HEK293 (cell line): Measurements from ENCODE around the gene ACTR3C.

ENCODE experiments used
- CTCF ChIA-PET: fragments of 350-600 bp; formaldehyde crosslinking; extraction: SDS; loops from one replicate; lab custom pipeline; 2021; ENCODE audit warnings: antibody characterized with exemption; lab: Yijun Ruan, JAX
- POLR2A ChIA-PET: fragments of 300-600 bp; formaldehyde crosslinking; extraction: SDS; loops from one replicate; lab custom pipeline; 2020; ENCODE audit warnings: antibody characterized with exemption, inconsistent platforms; lab: Yijun Ruan, JAX
- H3K27ac ChIP-seq: fragments of 200-500 bp; sonication (Bioruptor generic); 2 replicates; pipeline ENCODE4 v1.5.1; 2014; ENCODE audit warnings: low read depth, low read length, control low read depth, inconsistent platforms; ENCODE audit errors: extremely low read depth
- H3K36me3 ChIP-seq, 2 experiments: fragments of 200-500 bp in 1 of 2; sonication (Bioruptor generic) in 1 of 2; 1 replicate in 1 of 2; 2 replicates in 1 of 2; pipeline ENCODE4 v1.5.1; 2014 to 2017; ENCODE audit warnings: inconsistent platforms in 2 of 2, low read length in 2 of 2; ENCODE audit not compliant: control insufficient read depth in 2 of 2, insufficient read depth in 1 of 2
- H3K4me1 ChIP-seq: fragments of 200-500 bp; sonication (Bioruptor generic); 2 replicates; pipeline ENCODE4 v1.5.1; 2014; ENCODE audit warnings: mild to moderate bottlenecking, low read length, inconsistent platforms; ENCODE audit not compliant: control insufficient read depth, insufficient read depth
- H3K4me3 ChIP-seq: 2 replicates; pipeline ENCODE4 v1.5.1; 2011; ENCODE audit warnings: low read depth, mild to moderate bottlenecking, control low read depth, low read length, moderate library complexity
- H3K9me3 ChIP-seq: fragments of 200-500 bp; sonication (Bioruptor generic); 2 replicates; pipeline ENCODE4 v1.5.1; 2014; ENCODE audit warnings: low read depth, low read length, inconsistent platforms; ENCODE audit not compliant: control insufficient read depth, insufficient read depth
- TCF7L2 ChIP-seq: IDR thresholded peaks from 2 replicates; pipeline ENCODE4 v1.6.1; 2011; ENCODE audit warnings: low read depth, mild to moderate bottlenecking, inconsistent platforms, low read length, moderate library complexity, borderline replicate concordance
- ZNF16 ChIP-seq: fragments of 450-650 bp; formaldehyde crosslinking; IDR thresholded peaks from 2 replicates; pipeline ENCODE4 v1.5.1; 2016; ENCODE audit warnings: low read depth, missing biosample characterization, missing genetic modification characterization
- ZNF169 ChIP-seq: fragments of 450-650 bp; formaldehyde crosslinking; IDR thresholded peaks from 2 replicates; pipeline ENCODE4 v1.5.1; 2016; ENCODE audit warnings: missing biosample characterization, missing genetic modification characterization
- ZNF174 ChIP-seq: fragments of 450-650 bp; formaldehyde crosslinking; IDR thresholded peaks from 2 replicates; pipeline ENCODE4 v1.5.0; 2017; ENCODE audit warnings: missing biosample characterization, mild to moderate bottlenecking, missing genetic modification characterization
- ZNF23 ChIP-seq: fragments of 450-650 bp; formaldehyde crosslinking; IDR thresholded peaks from 2 replicates; pipeline ENCODE4 v1.5.1; 2016; ENCODE audit warnings: missing biosample characterization, missing genetic modification characterization, borderline replicate concordance
- ZNF239 ChIP-seq: fragments of 450-650 bp; formaldehyde crosslinking; IDR thresholded peaks from 2 replicates; pipeline ENCODE4 v1.5.1; 2016; ENCODE audit warnings: missing biosample characterization, missing genetic modification characterization
- ZNF433 ChIP-seq: fragments of 450-650 bp; formaldehyde crosslinking; IDR thresholded peaks from 2 replicates; pipeline ENCODE4 v1.5.1; 2016; ENCODE audit warnings: missing biosample characterization, missing genetic modification characterization, low read depth
- ZNF501 ChIP-seq: fragments of 450-650 bp; formaldehyde crosslinking; IDR thresholded peaks from 2 replicates; pipeline ENCODE4 v1.5.1; 2016; ENCODE audit warnings: missing biosample characterization, missing genetic modification characterization
- ZNF549 ChIP-seq: fragments of 450-650 bp; IDR thresholded peaks from 2 replicates; pipeline ENCODE4 v1.5.1; 2018; ENCODE audit warnings: missing biosample characterization, missing genetic modification characterization, mild to moderate bottlenecking, inconsistent platforms, moderate library complexity
- ZNF629 ChIP-seq: fragments of 450-650 bp; formaldehyde crosslinking; IDR thresholded peaks from 2 replicates; pipeline ENCODE4 v1.5.1; 2017; ENCODE audit warnings: missing biosample characterization, missing genetic modification characterization
- ZNF664 ChIP-seq: fragments of 450-650 bp; formaldehyde crosslinking; IDR thresholded peaks from 2 replicates; pipeline ENCODE4 v1.5.1; 2016; ENCODE audit warnings: missing biosample characterization, missing genetic modification characterization
- TF ChIP-seq, protein P1 (sequence below): fragments of 450-650 bp; formaldehyde crosslinking; IDR thresholded peaks from 2 replicates; pipeline ENCODE4 v1.5.1; 2016; ENCODE audit warnings: missing biosample characterization, missing genetic modification characterization
- TF ChIP-seq, protein P2 (sequence below): sonication (generic); formaldehyde crosslinking; IDR thresholded peaks from 2 replicates; pipeline ENCODE4 v1.8.1; 2022; ENCODE audit warnings: mild to moderate bottlenecking, moderate library complexity, missing genetic modification reagents
- TF ChIP-seq, protein P3 (sequence below): fragments of 450-650 bp; formaldehyde crosslinking; IDR thresholded peaks from 2 replicates; pipeline ENCODE4 v1.5.1; 2016; ENCODE audit warnings: missing biosample characterization, missing genetic modification characterization
- TF ChIP-seq, protein P4 (sequence below): fragments of 450-650 bp; formaldehyde crosslinking; IDR thresholded peaks from 2 replicates; pipeline ENCODE4 v1.5.1; 2016; ENCODE audit warnings: missing biosample characterization, missing genetic modification characterization
- TF ChIP-seq, protein P5 (sequence below): fragments of 450-650 bp; formaldehyde crosslinking; IDR thresholded peaks from 2 replicates; pipeline ENCODE4 v1.5.1; 2016; ENCODE audit warnings: missing biosample characterization, missing genetic modification characterization, borderline replicate concordance
- TF ChIP-seq, protein P6 (sequence below): fragments of 450-650 bp; formaldehyde crosslinking; IDR thresholded peaks from 2 replicates; pipeline ENCODE4 v1.5.1; 2017; ENCODE audit warnings: missing biosample characterization, missing genetic modification characterization

The ACTR3C gene

DNA sequence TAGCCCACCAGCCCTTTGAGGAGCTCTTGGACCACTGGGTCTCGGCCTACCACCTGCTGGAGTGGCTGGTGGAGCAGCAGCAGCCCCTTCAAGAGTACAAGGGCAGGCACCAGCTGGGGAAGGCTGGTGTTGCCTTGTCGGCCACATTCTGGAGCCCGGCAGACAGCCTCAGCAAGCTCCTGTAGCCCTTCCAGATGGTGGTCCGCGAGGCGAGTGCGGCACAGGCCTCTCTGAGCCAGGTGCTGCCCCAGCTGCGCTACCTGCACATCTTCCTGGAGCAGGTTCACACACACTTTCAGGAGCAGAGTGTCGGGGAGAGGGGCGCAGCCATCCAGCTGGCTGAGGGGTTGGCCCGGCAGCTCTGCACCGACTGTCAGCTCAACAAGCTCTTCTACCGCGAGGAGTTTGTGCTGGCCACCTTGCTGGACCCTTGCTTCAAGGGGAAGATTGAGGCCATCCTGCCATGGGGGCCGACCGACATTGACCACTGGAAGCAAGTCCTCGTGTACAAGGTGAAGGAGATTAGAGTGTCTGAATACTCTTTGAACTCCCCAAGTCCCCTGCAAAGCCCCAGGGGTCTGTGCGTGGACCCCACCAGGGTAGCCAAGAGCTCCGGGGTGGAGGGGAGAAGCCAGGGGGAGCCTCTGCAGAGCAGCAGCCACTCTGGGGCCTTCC is 7.0 kb upstream of the ACTR3C start:
- CTCF ChIA-PET = interaction anchor here (1.4 kb wide), 1 partner anchor 13 kb away, joined by 5 read pairs; no protein-coding TSS in a partner anchor
- peaks cover 8 to 89% of the 10 kb centered on the region in 2 experiments for H3K36me3 ChIP-seq
- TF ChIP-seq ZNF549 (tag by site-specific recombination) (no peak), ZNF433 (tag by site-specific recombination) (no peak), ZNF501 (tag by site-specific recombination) (no peak), ZNF174 (tag by site-specific recombination) (no peak), ZNF629 (tag by site-specific recombination) (no peak), ZNF16 (tag by site-specific recombination) (no peak)
- TF ChIP-seq, protein P1, sequence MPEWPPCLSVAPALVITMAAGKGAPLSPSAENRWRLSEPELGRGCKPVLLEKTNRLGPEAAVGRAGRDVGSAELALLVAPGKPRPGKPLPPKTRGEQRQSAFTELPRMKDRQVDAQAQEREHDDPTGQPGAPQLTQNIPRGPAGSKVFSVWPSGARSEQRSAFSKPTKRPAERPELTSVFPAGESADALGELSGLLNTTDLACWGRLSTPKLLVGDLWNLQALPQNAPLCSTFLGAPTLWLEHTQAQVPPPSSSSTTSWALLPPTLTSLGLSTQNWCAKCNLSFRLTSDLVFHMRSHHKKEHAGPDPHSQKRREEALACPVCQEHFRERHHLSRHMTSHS = no peak
- TF ChIP-seq, protein P2, sequence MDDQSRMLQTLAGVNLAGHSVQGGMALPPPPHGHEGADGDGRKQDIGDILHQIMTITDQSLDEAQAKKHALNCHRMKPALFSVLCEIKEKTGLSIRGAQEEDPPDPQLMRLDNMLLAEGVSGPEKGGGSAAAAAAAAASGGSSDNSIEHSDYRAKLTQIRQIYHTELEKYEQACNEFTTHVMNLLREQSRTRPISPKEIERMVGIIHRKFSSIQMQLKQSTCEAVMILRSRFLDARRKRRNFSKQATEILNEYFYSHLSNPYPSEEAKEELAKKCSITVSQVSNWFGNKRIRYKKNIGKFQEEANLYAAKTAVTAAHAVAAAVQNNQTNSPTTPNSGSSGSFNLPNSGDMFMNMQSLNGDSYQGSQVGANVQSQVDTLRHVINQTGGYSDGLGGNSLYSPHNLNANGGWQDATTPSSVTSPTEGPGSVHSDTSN (CRISPR knock-in tag) = no peak
- TF ChIP-seq, protein P3, sequence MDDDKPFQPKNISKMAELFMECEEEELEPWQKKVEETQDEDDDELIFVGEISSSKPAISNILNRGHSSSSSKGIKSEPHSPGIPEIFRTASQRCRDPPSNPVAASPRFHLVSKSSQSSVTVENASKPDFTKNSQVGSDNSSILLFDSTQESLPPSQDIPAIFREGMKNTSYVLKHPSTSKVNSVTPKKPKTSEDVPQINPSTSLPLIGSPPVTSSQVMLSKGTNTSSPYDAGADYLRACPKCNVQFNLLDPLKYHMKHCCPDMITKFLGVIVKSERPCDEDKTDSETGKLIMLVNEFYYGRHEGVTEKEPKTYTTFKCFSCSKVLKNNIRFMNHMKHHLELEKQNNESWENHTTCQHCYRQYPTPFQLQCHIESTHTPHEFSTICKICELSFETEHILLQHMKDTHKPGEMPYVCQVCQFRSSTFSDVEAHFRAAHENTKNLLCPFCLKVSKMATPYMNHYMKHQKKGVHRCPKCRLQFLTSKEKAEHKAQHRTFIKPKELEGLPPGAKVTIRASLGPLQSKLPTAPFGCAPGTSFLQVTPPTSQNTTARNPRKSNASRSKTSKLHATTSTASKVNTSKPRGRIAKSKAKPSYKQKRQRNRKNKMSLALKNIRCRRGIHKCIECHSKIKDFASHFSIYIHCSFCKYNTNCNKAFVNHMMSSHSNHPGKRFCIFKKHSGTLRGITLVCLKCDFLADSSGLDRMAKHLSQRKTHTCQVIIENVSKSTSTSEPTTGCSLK = no peak
- TF ChIP-seq, protein P4, sequence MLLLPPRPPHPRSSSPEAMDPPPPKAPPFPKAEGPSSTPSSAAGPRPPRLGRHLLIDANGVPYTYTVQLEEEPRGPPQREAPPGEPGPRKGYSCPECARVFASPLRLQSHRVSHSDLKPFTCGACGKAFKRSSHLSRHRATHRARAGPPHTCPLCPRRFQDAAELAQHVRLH (tag by site-specific recombination) = no peak
- TF ChIP-seq, all 188 proteins: peak for 0
- Histone ChIP-seq H3K9me3 (no peaks in the 10 kb centered on the region), H3K27ac (no peak overlapping the region), H3K4me3 (no peak overlapping the region), H3K4me1 (no peaks in the 10 kb centered on the region)
- POLR2A ChIA-PET = no interaction called here

DNA sequence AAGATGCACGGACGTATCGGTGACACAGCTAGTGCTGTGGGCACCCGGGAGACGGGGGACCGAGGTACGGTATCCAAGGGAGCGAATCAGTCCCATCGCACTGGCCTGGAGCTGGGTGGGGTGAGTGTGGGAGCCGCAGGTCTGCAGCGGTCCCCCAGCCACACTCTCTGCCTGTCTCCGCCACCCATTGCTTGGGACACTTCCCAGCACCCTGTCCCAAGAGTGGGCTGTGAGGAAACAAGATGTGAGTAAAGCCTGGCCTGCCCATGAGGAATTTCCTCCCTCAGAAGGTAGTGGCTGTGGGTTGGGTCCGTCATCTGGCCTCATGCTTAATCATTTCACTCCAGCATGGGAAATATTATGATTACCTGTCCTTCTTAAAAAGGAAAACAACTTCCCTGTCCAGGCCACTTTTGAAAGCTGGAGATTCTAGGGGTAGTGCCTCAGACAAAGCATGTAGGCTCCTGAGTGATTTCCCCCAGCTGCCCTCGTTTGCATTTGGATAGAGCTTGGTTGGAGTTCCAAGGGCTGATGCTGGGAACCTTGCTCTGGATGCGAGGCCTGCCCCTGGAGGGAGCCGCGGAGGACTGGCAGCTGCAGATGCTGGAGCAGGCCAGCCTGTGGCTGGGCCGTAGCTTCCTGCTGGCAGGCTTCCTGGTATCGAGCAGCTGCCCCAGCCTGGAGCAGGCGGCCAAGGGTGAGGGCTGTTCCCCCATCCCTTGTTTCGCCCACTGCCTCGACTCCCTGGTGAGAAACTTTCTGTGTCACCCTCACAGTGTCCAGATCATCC is 6.2 kb upstream of the ACTR3C start:
- no peaks in the 10 kb centered on the region for H3K4me1 ChIP-seq
- no peaks in the 10 kb centered on the region for H3K9me3 ChIP-seq
- no peak overlapping the region for H3K27ac ChIP-seq
- CTCF ChIA-PET = interaction anchor here (1.4 kb wide), 1 partner anchor 14 kb away, joined by 5 read pairs; no protein-coding TSS in a partner anchor
- H3K36me3 ChIP-seq = peaks cover 8 to 96% of the 10 kb centered on the region in 2 experiments
- POLR2A ChIA-PET = no interaction called here
- H3K4me3 ChIP-seq = no peak overlapping the region
- TF ChIP-seq ZNF23 = no peak
- no peak for TF ChIP-seq ZNF664 (tag by site-specific recombination)
- TF ChIP-seq, protein P5, sequence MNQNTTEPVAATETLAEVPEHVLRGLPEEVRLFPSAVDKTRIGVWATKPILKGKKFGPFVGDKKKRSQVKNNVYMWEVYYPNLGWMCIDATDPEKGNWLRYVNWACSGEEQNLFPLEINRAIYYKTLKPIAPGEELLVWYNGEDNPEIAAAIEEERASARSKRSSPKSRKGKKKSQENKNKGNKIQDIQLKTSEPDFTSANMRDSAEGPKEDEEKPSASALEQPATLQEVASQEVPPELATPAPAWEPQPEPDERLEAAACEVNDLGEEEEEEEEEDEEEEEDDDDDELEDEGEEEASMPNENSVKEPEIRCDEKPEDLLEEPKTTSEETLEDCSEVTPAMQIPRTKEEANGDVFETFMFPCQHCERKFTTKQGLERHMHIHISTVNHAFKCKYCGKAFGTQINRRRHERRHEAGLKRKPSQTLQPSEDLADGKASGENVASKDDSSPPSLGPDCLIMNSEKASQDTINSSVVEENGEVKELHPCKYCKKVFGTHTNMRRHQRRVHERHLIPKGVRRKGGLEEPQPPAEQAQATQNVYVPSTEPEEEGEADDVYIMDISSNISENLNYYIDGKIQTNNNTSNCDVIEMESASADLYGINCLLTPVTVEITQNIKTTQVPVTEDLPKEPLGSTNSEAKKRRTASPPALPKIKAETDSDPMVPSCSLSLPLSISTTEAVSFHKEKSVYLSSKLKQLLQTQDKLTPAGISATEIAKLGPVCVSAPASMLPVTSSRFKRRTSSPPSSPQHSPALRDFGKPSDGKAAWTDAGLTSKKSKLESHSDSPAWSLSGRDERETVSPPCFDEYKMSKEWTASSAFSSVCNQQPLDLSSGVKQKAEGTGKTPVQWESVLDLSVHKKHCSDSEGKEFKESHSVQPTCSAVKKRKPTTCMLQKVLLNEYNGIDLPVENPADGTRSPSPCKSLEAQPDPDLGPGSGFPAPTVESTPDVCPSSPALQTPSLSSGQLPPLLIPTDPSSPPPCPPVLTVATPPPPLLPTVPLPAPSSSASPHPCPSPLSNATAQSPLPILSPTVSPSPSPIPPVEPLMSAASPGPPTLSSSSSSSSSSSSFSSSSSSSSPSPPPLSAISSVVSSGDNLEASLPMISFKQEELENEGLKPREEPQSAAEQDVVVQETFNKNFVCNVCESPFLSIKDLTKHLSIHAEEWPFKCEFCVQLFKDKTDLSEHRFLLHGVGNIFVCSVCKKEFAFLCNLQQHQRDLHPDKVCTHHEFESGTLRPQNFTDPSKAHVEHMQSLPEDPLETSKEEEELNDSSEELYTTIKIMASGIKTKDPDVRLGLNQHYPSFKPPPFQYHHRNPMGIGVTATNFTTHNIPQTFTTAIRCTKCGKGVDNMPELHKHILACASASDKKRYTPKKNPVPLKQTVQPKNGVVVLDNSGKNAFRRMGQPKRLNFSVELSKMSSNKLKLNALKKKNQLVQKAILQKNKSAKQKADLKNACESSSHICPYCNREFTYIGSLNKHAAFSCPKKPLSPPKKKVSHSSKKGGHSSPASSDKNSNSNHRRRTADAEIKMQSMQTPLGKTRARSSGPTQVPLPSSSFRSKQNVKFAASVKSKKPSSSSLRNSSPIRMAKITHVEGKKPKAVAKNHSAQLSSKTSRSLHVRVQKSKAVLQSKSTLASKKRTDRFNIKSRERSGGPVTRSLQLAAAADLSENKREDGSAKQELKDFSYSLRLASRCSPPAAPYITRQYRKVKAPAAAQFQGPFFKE (tag by site-specific recombination) = no peak
- TF ChIP-seq ZNF239 = no peak
- TF ChIP-seq, protein P3 = no peak
- TF ChIP-seq ZNF169 (tag by site-specific recombination) = no peak
- TF ChIP-seq, protein P6, sequence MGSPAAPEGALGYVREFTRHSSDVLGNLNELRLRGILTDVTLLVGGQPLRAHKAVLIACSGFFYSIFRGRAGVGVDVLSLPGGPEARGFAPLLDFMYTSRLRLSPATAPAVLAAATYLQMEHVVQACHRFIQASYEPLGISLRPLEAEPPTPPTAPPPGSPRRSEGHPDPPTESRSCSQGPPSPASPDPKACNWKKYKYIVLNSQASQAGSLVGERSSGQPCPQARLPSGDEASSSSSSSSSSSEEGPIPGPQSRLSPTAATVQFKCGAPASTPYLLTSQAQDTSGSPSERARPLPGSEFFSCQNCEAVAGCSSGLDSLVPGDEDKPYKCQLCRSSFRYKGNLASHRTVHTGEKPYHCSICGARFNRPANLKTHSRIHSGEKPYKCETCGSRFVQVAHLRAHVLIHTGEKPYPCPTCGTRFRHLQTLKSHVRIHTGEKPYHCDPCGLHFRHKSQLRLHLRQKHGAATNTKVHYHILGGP (tag by site-specific recombination) = no peak
- no peak for TF ChIP-seq TCF7L2
